OCI-LY7 (cell line): ENCODE results near the gene SLC25A21. TPM values are rescaled to one million over a fixed set of nuclear protein-coding genes. Genes with fewer than 3 reads are reported as not detected.

Source experiments
- BruUV-seq: library from RNA; stranded (reverse); fragments of 400-500 nt; replicated peaks from 2 replicates; lab custom pipeline; 2021; lab: Mats Ljungman, UMichigan
- CTCF ChIA-PET: fragments of 300-600 bp; sonication (Branson Sonifier 250); formaldehyde crosslinking; loops from one replicate; lab custom pipeline; 2022; ENCODE audit warnings: antibody characterized with exemption; ENCODE audit not compliant: unreplicated experiment; lab: Charles Lee
- POLR2A ChIA-PET: fragments of 300-600 bp; sonication (Branson Sonifier 250); formaldehyde crosslinking; loops from one replicate; lab custom pipeline; 2022; ENCODE audit warnings: antibody characterized with exemption; lab: Charles Lee
- DNase-seq: peaks from one replicate; pipeline ENCODE4 v3.0.0-alpha.2; 2015; ENCODE audit warnings: low spot score
- H2AFZ ChIP-seq: fragments of 200-600 bp; sonication (generic), shearing (Covaris generic); 2 replicates; pipeline ENCODE4 v1.6.1; 2014; ENCODE audit warnings: mild to moderate bottlenecking, antibody characterized with exemption, low read length, moderate library complexity
- H3K27ac ChIP-seq: fragments of 200-600 bp; sonication (generic); 2 replicates; pipeline ENCODE4 v1.5.1; 2014; ENCODE audit warnings: mixed run types, low read depth, mild to moderate bottlenecking, moderate library complexity, low read length, inconsistent platforms; ENCODE audit not compliant: poor library complexity, severe bottlenecking
- H3K36me3 ChIP-seq: fragments of 200-600 bp; sonication (generic); 2 replicates; pipeline ENCODE4 v1.6.1; 2014; ENCODE audit warnings: mild to moderate bottlenecking, antibody characterized with exemption, low read length, moderate library complexity, mixed read lengths; ENCODE audit not compliant: insufficient read depth
- H3K4me1 ChIP-seq: fragments of 200-600 bp; sonication (generic); 2 replicates; pipeline ENCODE4 v1.5.1; 2014; ENCODE audit warnings: mild to moderate bottlenecking, low read length; ENCODE audit not compliant: insufficient read depth, poor library complexity, severe bottlenecking
- H3K4me2 ChIP-seq: fragments of 200-600 bp; sonication (generic); 2 replicates; pipeline ENCODE4 v1.6.1; 2014; ENCODE audit warnings: mild to moderate bottlenecking, low read length
- H3K4me3 ChIP-seq: fragments of 200-600 bp; sonication (generic); 2 replicates; pipeline ENCODE4 v1.5.1; 2014; ENCODE audit warnings: mild to moderate bottlenecking, low read depth, low read length; ENCODE audit not compliant: poor library complexity, severe bottlenecking
- H3K79me2 ChIP-seq: fragments of 200-600 bp; sonication (generic); 2 replicates; pipeline ENCODE4 v1.6.1; 2016; ENCODE audit warnings: low read depth, mild to moderate bottlenecking, low read length, moderate library complexity, mixed read lengths; ENCODE audit not compliant: insufficient read depth
- H3K9me2 ChIP-seq: fragments of 200-600 bp; sonication (generic); 2 replicates; pipeline ENCODE4 v1.6.1; 2016; ENCODE audit warnings: mild to moderate bottlenecking, low read length, mixed read lengths; ENCODE audit not compliant: insufficient read depth
- H3K9me3 ChIP-seq: fragments of 200-600 bp; sonication (generic); 2 replicates; pipeline ENCODE4 v1.6.1; 2014; ENCODE audit warnings: mild to moderate bottlenecking, mixed run types, low read length, mixed read lengths
- H4K20me1 ChIP-seq: fragments of 200-600 bp; sonication (generic); 2 replicates; pipeline ENCODE4 v1.6.1; 2014; ENCODE audit warnings: mild to moderate bottlenecking, antibody characterized with exemption, low read length, moderate library complexity, mixed read lengths; ENCODE audit not compliant: insufficient read depth
- CTCF ChIP-seq: fragments of 200-600 bp; sonication (generic); conservative IDR thresholded peaks from 2 replicates; pipeline ENCODE4 v1.5.1; 2014; ENCODE audit warnings: mild to moderate bottlenecking, antibody characterized with exemption, low read length, moderate library complexity, mixed read lengths
- EZH2phosphoT487 ChIP-seq: fragments of 200-600 bp; sonication (generic); IDR thresholded peaks from 2 replicates; pipeline ENCODE4 v1.6.1; 2018; ENCODE audit warnings: low read depth, borderline replicate concordance, mild to moderate bottlenecking, mixed run types, antibody characterized with exemption, low read length, moderate library complexity, mixed read lengths
- intact Hi-C: fragments of 100-400 bp; cut with micrococcal nuclease; formaldehyde crosslinking; loops from one replicate; pipeline ENCODE4 v1.10.0; 2022; ENCODE audit not compliant: unreplicated experiment
- total RNA-seq, 2 experiments: library from RNA; depleted of rRNA in 1 of 2; stranded (reverse); fragments of >200 nt in 1 of 2; shearing (Covaris generic) in 1 of 2; gene quantifications; 2 replicates each; pipeline ENCODE4 v1.2.3, GENCODE V29; 2014 to 2022

Gene SLC25A21
- total RNA-seq, 2 experiments from 2014 or later: not detected

- H3K4me3 ChIP-seq: no peak overlapping the region
- no peaks in the 10 kb centered on the region for H3K9me3 ChIP-seq
- H3K79me2 ChIP-seq: no peaks in the 10 kb centered on the region
- ChIA-PET CTCF (no interaction called here), POLR2A (interaction anchor here (0.8 to 0.9 kb wide), 2 partner anchors 47 to 351 kb away, joined by 3 read pairs; partner anchors contain the start of gene MBIP)
- no peak overlapping the region for H2AFZ ChIP-seq
- no peak overlapping the region for H3K27ac ChIP-seq
- no peaks in the 10 kb centered on the region for H4K20me1 ChIP-seq
- BruUV-seq: no TSS peak
- H3K4me2 ChIP-seq: no peak overlapping the region
- intact Hi-C loops: no loop called here
- no peaks in the 10 kb centered on the region for H3K36me3 ChIP-seq
- no peaks in the 10 kb centered on the region for H3K9me2 ChIP-seq
- TF ChIP-seq EZH2phosphoT487 (no peak), CTCF (no peak)
- DNase-seq: no peak
- H3K4me1 ChIP-seq: no peaks in the 10 kb centered on the region
Measured at GRCh38 chr14:36672095-36672494, 500.3 kb downstream of the SLC25A21 start.

GRCh38 chr14:36671149-36671548 is 501.3 kb downstream of the SLC25A21 start:
- H3K79me2 ChIP-seq: no peaks in the 10 kb centered on the region
- BruUV-seq: no TSS peak
- no peaks in the 10 kb centered on the region for H4K20me1 ChIP-seq
- no peak overlapping the region for H2AFZ ChIP-seq
- TF ChIP-seq EZH2phosphoT487 (no peak), CTCF (no peak)
- no peak overlapping the region for H3K4me2 ChIP-seq
- no peaks in the 10 kb centered on the region for H3K9me2 ChIP-seq
- POLR2A ChIA-PET: no interaction called here
- no peaks in the 10 kb centered on the region; the same call in 1 of the 2 replicates for H3K36me3 ChIP-seq
- H3K4me3 ChIP-seq: no peak overlapping the region
- H3K4me1 ChIP-seq: no peaks in the 10 kb centered on the region
- CTCF ChIA-PET: no interaction called here
- intact Hi-C loops: no loop called here
- H3K9me3 ChIP-seq: no peaks in the 10 kb centered on the region
- no peak for DNase-seq
- no peak overlapping the region for H3K27ac ChIP-seq

GRCh38 chr14:36667679-36668078 is 504.7 kb downstream of the SLC25A21 start:
- intact Hi-C loops: no loop called here

More at GRCh38 chr14:36667679-36668078, 504.7 kb downstream of the SLC25A21 start:
- Histone ChIP-seq H3K4me1 (peaks cover 2% of the 10 kb centered on the region), H3K36me3 (no peaks in the 10 kb centered on the region; the same call in 1 of the 2 replicates), H3K4me2 (no peak overlapping the region), H3K9me3 (no peaks in the 10 kb centered on the region), H3K4me3 (no peak overlapping the region), H3K9me2 (no peaks in the 10 kb centered on the region), H3K79me2 (no peaks in the 10 kb centered on the region), H2AFZ (no peak overlapping the region), H4K20me1 (no peaks in the 10 kb centered on the region), H3K27ac (no peak overlapping the region)
- CTCF ChIA-PET: no interaction called here
- BruUV-seq: no TSS peak
- POLR2A ChIA-PET: interaction anchor here (1.0 kb wide), 1 partner anchor 28 kb away, joined by 3 read pairs; no protein-coding TSS in a partner anchor
- TF ChIP-seq EZH2phosphoT487 (no peak), CTCF (no peak)
- no peak for DNase-seq
